Neutrophil (primary cell): ENCODE data around the gene IGF2R.

Source experiments
- H3K27ac ChIP-seq: fragments of 200-600 bp; sonication (generic); 2 replicates; pipeline ENCODE4 v1.5.1; 2016; ENCODE audit warnings: mild to moderate bottlenecking, moderate library complexity
- H3K27me3 ChIP-seq: fragments of 200-600 bp; sonication (generic); 2 replicates; pipeline ENCODE4 v1.6.0; 2016; ENCODE audit warnings: mild to moderate bottlenecking
- H3K36me3 ChIP-seq: fragments of 200-600 bp; sonication (generic); 2 replicates; pipeline ENCODE4 v1.5.1; 2017
- H3K4me1 ChIP-seq, 2 experiments: fragments of 200-600 bp in 1 of 2; sonication (generic) in 1 of 2; 1 replicate in 1 of 2; 2 replicates in 1 of 2; pipeline versions ENCODE4 v1.5.1 to v1.6.1; 2013 to 2016; ENCODE audit warnings: low read depth in 1 of 2, low read length in 1 of 2, mild to moderate bottlenecking in 1 of 2, moderate library complexity in 1 of 2; ENCODE audit not compliant: control insufficient read depth in 1 of 2, insufficient read depth in 1 of 2
- H3K4me3 ChIP-seq, 2 experiments: fragments of 200-600 bp in 1 of 2; sonication (generic) in 1 of 2; 1 replicate in 1 of 2; 2 replicates in 1 of 2; pipeline ENCODE4 v1.5.1; 2013 to 2016; ENCODE audit warnings: low read depth in 1 of 2, low read length in 1 of 2, mild to moderate bottlenecking in 1 of 2, moderate library complexity in 1 of 2
- H3K9me3 ChIP-seq: fragments of 200-600 bp; sonication (generic); 2 replicates; pipeline ENCODE4 v1.5.1; 2016
- TF ChIP-seq, protein P1 (sequence below): fragments of 200-600 bp; sonication (generic); IDR thresholded peaks from 2 replicates; pipeline ENCODE4 v1.5.1; 2016; ENCODE audit warnings: antibody characterized with exemption

The IGF2R gene

DNA sequence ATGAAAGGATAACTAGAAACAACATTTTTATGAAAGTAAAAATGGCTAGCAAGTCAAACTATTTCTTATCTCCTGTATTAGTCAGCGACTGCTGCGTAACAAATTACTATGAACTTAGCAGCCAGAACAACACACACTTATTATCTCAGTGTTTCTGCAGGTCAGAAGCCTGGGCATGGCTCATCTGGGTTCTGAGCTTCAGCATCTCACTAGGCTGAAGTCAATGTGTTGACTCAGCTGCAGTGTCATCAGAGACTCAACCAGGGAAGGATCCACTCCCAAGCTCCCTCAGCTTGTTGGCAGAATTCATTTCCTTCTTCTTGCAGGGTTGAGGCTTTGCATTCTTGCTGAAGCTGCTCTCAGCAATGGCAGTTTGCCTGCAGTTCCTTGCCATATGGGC lies 33.2 kb upstream of the IGF2R start:
- Histone ChIP-seq H3K9me3 (no peaks in the 10 kb centered on the region), H3K4me3 (no peak overlapping the region), H3K4me1 (no peaks in the 10 kb centered on the region), H3K27ac (no peak overlapping the region), H3K36me3 (no peaks in the 10 kb centered on the region), H3K27me3 (peaks cover 56% of the 10 kb centered on the region)
- TF ChIP-seq, protein P1, sequence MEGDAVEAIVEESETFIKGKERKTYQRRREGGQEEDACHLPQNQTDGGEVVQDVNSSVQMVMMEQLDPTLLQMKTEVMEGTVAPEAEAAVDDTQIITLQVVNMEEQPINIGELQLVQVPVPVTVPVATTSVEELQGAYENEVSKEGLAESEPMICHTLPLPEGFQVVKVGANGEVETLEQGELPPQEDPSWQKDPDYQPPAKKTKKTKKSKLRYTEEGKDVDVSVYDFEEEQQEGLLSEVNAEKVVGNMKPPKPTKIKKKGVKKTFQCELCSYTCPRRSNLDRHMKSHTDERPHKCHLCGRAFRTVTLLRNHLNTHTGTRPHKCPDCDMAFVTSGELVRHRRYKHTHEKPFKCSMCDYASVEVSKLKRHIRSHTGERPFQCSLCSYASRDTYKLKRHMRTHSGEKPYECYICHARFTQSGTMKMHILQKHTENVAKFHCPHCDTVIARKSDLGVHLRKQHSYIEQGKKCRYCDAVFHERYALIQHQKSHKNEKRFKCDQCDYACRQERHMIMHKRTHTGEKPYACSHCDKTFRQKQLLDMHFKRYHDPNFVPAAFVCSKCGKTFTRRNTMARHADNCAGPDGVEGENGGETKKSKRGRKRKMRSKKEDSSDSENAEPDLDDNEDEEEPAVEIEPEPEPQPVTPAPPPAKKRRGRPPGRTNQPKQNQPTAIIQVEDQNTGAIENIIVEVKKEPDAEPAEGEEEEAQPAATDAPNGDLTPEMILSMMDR: no peak

DNA sequence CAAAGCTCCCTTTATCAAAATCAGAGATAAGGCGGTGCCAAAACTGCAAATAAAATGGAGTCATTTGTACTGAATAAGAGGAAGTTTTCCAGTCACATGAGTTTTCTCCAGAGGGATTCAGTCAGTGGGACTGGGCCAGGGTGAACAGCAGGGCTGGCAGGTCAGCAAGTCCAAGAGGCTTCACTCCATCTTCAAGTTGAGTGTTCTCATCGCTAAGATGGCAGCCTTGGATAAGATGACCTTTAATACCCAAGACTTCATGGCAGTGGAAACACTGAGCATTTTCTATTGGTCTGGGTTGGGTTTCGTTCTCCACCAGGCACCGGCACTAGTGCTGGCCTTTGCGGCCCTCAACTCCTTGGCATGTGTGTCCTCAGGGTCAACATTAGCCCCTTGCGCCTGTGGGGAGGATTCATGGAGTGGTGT lies 29.3 kb upstream of the IGF2R start:
- Histone ChIP-seq H3K27me3 (peaks cover 27% of the 10 kb centered on the region), H3K9me3 (no peaks in the 10 kb centered on the region), H3K4me1 (peaks cover 32 to 36% of the 10 kb centered on the region in 2 experiments), H3K4me3 (no peak overlapping the region), H3K27ac (no peak overlapping the region), H3K36me3 (no peaks in the 10 kb centered on the region)
- TF ChIP-seq, protein P1: no peak

DNA sequence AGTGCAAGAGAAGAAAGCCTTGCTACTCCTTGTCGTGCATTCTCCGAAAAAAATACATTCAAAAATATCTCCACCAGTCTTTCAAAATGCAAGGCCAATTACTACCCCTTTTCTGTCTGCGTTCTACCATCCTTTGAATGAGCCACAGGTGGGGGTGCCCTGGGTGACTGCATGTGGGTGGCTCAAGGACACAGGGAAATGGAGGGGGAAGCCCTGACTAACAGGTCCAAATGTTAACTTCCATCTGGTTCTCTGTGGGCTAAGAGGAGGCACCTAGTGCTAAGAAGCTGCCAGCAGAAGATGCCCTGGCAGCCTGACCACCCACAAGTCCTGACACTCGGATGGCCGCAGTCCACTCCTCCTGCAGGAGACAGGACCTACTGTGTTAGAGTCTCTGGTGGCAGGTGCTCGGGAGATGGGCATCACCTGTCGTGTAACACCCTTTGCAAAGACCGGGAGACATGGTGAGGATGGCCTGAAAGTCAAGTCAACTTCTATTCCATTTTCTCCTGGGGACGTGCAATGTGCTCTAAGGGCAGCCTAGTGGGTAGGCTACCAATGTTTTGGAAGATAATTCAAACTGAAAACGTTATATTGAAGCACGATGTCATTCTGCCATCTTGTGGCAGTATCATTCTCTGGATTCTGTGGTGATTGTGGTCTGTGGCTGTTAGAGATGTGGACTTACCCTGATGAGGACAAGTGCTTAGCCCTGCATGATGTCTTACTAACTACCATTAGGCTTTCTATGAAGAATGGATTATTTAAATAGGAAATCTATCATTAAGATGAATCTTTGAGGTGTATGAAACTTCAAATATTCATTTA lies 27.4 kb upstream of the IGF2R start:
- no peaks in the 10 kb centered on the region for H3K9me3 ChIP-seq
- peaks cover 43 to 47% of the 10 kb centered on the region in 2 experiments for H3K4me1 ChIP-seq
- H3K36me3 ChIP-seq: no peaks in the 10 kb centered on the region
- peak overlapping the region in 1 of 2 experiments; percentile 2 for H3K4me3 ChIP-seq
- TF ChIP-seq, protein P1: peak; percentile 36
- H3K27ac ChIP-seq: peak overlapping the region; percentile 84
- peaks cover 15% of the 10 kb centered on the region for H3K27me3 ChIP-seq

DNA sequence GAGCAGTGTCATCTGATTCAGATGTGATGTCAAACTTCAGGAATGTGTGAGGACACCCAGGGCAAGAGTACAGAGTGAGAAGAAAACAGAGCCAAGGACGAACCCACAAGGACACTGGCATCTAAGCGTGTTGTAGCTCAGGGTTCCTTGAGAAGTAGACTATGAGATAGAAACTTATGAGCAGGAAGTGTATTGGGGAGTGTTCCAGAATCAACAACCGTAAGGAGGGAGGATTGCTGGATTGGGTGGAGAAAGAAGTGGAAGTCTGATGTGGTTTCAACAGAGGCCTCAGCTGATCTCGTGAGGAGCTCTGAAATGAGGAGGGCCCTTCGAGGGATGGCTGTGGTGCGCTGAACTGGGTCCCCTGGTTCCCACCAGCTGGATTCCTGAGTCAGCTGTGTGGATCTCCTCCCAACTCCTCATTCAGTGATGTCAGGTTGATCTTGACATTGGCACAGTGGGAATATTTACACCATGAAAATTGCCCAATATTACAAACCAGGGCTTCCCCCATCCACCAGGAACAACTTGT lies 25.7 kb upstream of the IGF2R start:
- peaks cover 11% of the 10 kb centered on the region for H3K27me3 ChIP-seq
- peak overlapping the region; percentile 84 for H3K27ac ChIP-seq
- peak overlapping the region in 1 of 2 experiments; percentile 16 for H3K4me3 ChIP-seq
- peaks cover 43 to 53% of the 10 kb centered on the region in 2 experiments for H3K4me1 ChIP-seq
- TF ChIP-seq, protein P1: no peak
- H3K9me3 ChIP-seq: no peaks in the 10 kb centered on the region
- H3K36me3 ChIP-seq: no peaks in the 10 kb centered on the region

DNA sequence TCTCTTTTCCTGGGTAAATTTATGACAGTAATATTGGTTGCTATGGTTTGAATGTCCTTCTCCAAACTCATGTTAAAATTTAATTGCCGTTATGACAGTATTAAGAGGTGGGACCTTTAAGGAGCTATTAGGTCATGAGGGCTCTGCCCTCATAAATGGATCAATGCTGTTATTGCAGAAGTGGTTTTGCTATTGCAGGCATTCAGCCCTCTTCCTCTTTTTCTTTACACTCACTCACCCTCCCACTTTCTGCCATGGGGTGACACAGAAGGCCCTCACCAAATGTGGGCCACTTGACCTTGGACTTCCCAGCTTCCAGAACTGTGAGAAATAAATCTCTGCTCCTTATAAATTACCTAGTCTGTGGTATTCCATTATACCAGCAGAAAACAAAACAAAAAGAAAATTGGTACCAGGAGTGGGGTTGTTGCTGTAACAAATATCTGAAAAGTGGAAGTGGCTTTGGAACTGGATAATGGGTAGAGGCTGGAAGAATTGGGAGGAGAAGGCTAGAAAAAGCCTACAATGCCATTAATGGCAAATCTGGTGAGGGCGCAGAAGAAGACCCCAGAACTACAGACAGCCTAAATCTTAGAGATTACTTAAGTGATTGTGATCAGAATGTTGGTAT lies 24.8 kb upstream of the IGF2R start:
- peaks cover 43 to 53% of the 10 kb centered on the region in 2 experiments for H3K4me1 ChIP-seq
- peak overlapping the region; percentile 21 to 23 for H3K4me3 ChIP-seq
- no peaks in the 10 kb centered on the region for H3K9me3 ChIP-seq
- H3K27ac ChIP-seq: peak overlapping the region; percentile 84
- peaks cover 5% of the 10 kb centered on the region for H3K27me3 ChIP-seq
- no peaks in the 10 kb centered on the region for H3K36me3 ChIP-seq
- TF ChIP-seq, protein P1: no peak
